Osteoblast (primary cell): ENCODE results near the gene LYSMD4. TPM values are rescaled to one million over a fixed set of nuclear protein-coding genes. Genes with fewer than 3 reads are reported as not detected.
"Not testable (repeated sequence)": the region's sequence is repeated elsewhere in the genome, so short reads cannot be mapped to it uniquely, and the experiment has no call there.

Experiments used
- DNase-seq: peaks from one replicate; pipeline ENCODE4 v3.0.0; 2011; ENCODE audit warnings: low spot score, mixed read lengths; ENCODE audit not compliant: insufficient read length; ENCODE audit errors: missing footprints
- H2AFZ ChIP-seq: 2 replicates; pipeline ENCODE4 v1.6.0; 2011; ENCODE audit warnings: mild to moderate bottlenecking, low read length
- H3K27ac ChIP-seq: 2 replicates; pipeline ENCODE4 v1.5.1; 2011; ENCODE audit warnings: mild to moderate bottlenecking, low read depth, low read length, moderate library complexity
- H3K27me3 ChIP-seq: 2 replicates; pipeline ENCODE4 v1.6.0; 2012; ENCODE audit warnings: mild to moderate bottlenecking, control low read depth, inconsistent platforms, low read length, moderate library complexity; ENCODE audit not compliant: insufficient read depth
- H3K36me3 ChIP-seq: 2 replicates; pipeline ENCODE4 v1.5.1; 2011; ENCODE audit warnings: mild to moderate bottlenecking, low read length, control low read depth, moderate library complexity; ENCODE audit not compliant: insufficient read depth
- H3K4me1 ChIP-seq: 2 replicates; pipeline ENCODE4 v1.5.1; 2011; ENCODE audit warnings: mild to moderate bottlenecking, low read length, control low read depth, moderate library complexity; ENCODE audit not compliant: insufficient read depth
- H3K4me2 ChIP-seq: 2 replicates; pipeline ENCODE4 v1.6.0; 2011; ENCODE audit warnings: mild to moderate bottlenecking, low read length; ENCODE audit not compliant: insufficient read depth
- H3K4me3 ChIP-seq: fragments of 200-600 bp; sonication (generic); 3 replicates; pipeline ENCODE4 v1.5.1; 2012; ENCODE audit warnings: mild to moderate bottlenecking, low read length, inconsistent platforms; ENCODE audit not compliant: insufficient read depth
- H3K79me2 ChIP-seq: 2 replicates; pipeline ENCODE4 v1.6.0; 2012; ENCODE audit warnings: mild to moderate bottlenecking, low read length, control low read depth, inconsistent platforms; ENCODE audit not compliant: insufficient read depth
- H3K9me3 ChIP-seq: 2 replicates; pipeline ENCODE4 v1.5.1; 2011; ENCODE audit warnings: low read depth, low read length, control low read depth
- H4K20me1 ChIP-seq: 2 replicates; pipeline ENCODE4 v1.6.0; 2012; ENCODE audit warnings: mild to moderate bottlenecking, low read length, control low read depth; ENCODE audit not compliant: insufficient read depth
- CTCF ChIP-seq: IDR thresholded peaks from 2 replicates; pipeline ENCODE4 v1.5.1; 2011; ENCODE audit warnings: mild to moderate bottlenecking, low read depth, low read length, moderate library complexity; ENCODE audit errors: extremely low read depth
- total RNA-seq: library from RNA; depleted of rRNA; stranded (reverse); fragments of >200 nt; gene quantifications from 2 replicates; pipeline ENCODE4 v1.2.3, GENCODE V29; 2012

The LYSMD4 gene
- total RNA-seq, 1 donor = 8.7 TPM

GRCh38 chr15:99752556-99752955 lies 19.3 kb upstream of the LYSMD4 start:
- no peaks in the 10 kb centered on the region for H3K36me3 ChIP-seq
- no peak for DNase-seq
- no peak overlapping the region for H3K4me3 ChIP-seq
- H3K27me3 ChIP-seq = no peaks in the 10 kb centered on the region
- no peaks in the 10 kb centered on the region for H4K20me1 ChIP-seq
- no peaks in the 10 kb centered on the region for H3K79me2 ChIP-seq
- no peak overlapping the region for H3K4me2 ChIP-seq
- H2AFZ ChIP-seq = no peak overlapping the region
- no peaks in the 10 kb centered on the region for H3K9me3 ChIP-seq
- no peak for TF ChIP-seq CTCF
- no peak overlapping the region for H3K27ac ChIP-seq
- H3K4me1 ChIP-seq = no peaks in the 10 kb centered on the region

GRCh38 chr15:99750326-99750725 lies 17.1 kb upstream of the LYSMD4 start:
- H3K36me3 ChIP-seq, H3K4me2 ChIP-seq, H2AFZ ChIP-seq, H3K9me3 ChIP-seq, H3K79me2 ChIP-seq, H4K20me1 ChIP-seq, H3K27ac ChIP-seq, H3K27me3 ChIP-seq, DNase-seq, H3K4me3 ChIP-seq, H3K4me1 ChIP-seq: not testable (repeated sequence)

- Histone ChIP-seq H3K79me2 (no peaks in the 10 kb centered on the region), H3K9me3 (no peaks in the 10 kb centered on the region), H3K36me3 (no peaks in the 10 kb centered on the region), H3K4me1 (no peaks in the 10 kb centered on the region), H3K4me3 (no peak overlapping the region), H4K20me1 (no peaks in the 10 kb centered on the region), H3K4me2 (no peak overlapping the region), H3K27ac (no peak overlapping the region), H3K27me3 (no peaks in the 10 kb centered on the region), H2AFZ (peak overlapping the region; percentile 37)
- DNase-seq = no peak
- TF ChIP-seq CTCF = no peak
These were observed 16.1 kb upstream of the LYSMD4 start for GRCh38 chr15:99749386-99749785.

GRCh38 chr15:99745370-99746086 lies 12.3 kb upstream of the LYSMD4 start:
- no peak for DNase-seq
- Histone ChIP-seq H3K36me3 (no peaks in the 10 kb centered on the region), H3K4me1 (no peaks in the 10 kb centered on the region), H3K27ac (no peak overlapping the region), H3K9me3 (no peaks in the 10 kb centered on the region), H3K4me3 (no peak overlapping the region), H3K4me2 (no peak overlapping the region), H3K27me3 (no peaks in the 10 kb centered on the region), H3K79me2 (no peaks in the 10 kb centered on the region), H4K20me1 (no peaks in the 10 kb centered on the region), H2AFZ (no peak overlapping the region)
- no peak for TF ChIP-seq CTCF
